ENCODE results near the gene SLC47A1.

DNA sequence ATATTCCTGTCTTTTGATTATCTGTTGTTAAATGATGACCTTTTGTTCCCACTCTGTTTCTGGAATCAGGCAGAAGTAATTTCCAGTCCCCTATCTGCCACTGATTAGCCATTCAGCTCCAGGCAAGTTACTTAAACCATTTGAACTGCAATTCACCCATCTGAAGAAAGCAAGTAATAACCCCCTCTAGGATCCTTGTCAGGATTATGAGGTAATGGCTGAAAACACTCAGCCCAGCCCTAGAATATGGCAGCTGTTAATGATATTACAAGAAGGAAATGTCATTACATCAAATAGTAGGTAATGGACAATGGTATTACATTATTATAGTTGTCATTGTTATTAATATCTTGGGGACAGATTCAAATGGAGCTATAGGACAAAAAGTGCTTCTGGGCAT lies 16.0 kb upstream of the SLC47A1 start:
- TF ChIP-seq CTCF (IDR thresholded peaks at IDR 0.05; ENCODE audit: insufficient read depth, low read length) (no peak), GABPA (IDR thresholded peaks at IDR 0.05; ENCODE audit: low read depth) (no peak)
